Peyer's patch (tissue), 4 donors: ENCODE data around the gene RPL3. TPM values are rescaled to one million over a fixed set of nuclear protein-coding genes. Genes with fewer than 3 reads are reported as not detected.
"Not testable (repeated sequence)": the region's sequence is repeated elsewhere in the genome, so short reads cannot be mapped to it uniquely, and the experiment has no call there.

ENCODE experiments used
- DNase-seq, 3 donors: peaks; one replicate each; pipeline ENCODE4 v3.0.0-alpha.2; 2017 to 2019
- H3K27ac ChIP-seq, 4 donors: fragments of 200-600 bp; sonication (generic); one replicate each; pipeline ENCODE4 v1.5.1; 2016 to 2019
- H3K27me3 ChIP-seq, 2 donors: fragments of 200-600 bp; sonication (generic); one replicate each; pipeline ENCODE4 v1.5.1; 2019
- H3K36me3 ChIP-seq, 3 donors: fragments of 200-600 bp; sonication (generic); one replicate each; pipeline ENCODE4 v1.5.1; 2016 to 2019
- H3K4me1 ChIP-seq, 4 donors: fragments of 200-600 bp; sonication (generic); one replicate each; pipeline ENCODE4 v1.5.1; 2016 to 2019
- H3K4me3 ChIP-seq, 4 donors: fragments of 200-600 bp; sonication (generic); 1 replicate in 3 of 4; 2 replicates in 1 of 4; pipeline ENCODE4 v1.5.1; 2016 to 2019; ENCODE audit warnings: mild to moderate bottlenecking in 1 of 4
- H3K9me3 ChIP-seq, 4 donors: fragments of 200-600 bp; sonication (generic); one replicate each; pipeline ENCODE4 v1.5.1; 2016 to 2019; ENCODE audit warnings: mild to moderate bottlenecking in 1 of 4
- CTCF ChIP-seq, 6 experiments: fragments of 450-650 bp in 4 of 6; fragments of 200-600 bp in 2 of 6; sonication (generic) in 1 of 6; IDR thresholded peaks; one replicate each; pipeline ENCODE4 v1.5.1; 2017 to 2019; ENCODE audit warnings: antibody characterized with exemption in 6 of 6, mild to moderate bottlenecking in 3 of 6, moderate library complexity in 1 of 6
- POLR2A ChIP-seq, 2 donors: fragments of 450-650 bp; IDR thresholded peaks; one replicate each; pipeline ENCODE4 v1.5.1; 2017; ENCODE audit warnings: antibody characterized with exemption in 2 of 2, mild to moderate bottlenecking in 2 of 2, moderate library complexity in 2 of 2
- total RNA-seq, 4 donors: library from RNA; depleted of rRNA; stranded (reverse); fragments of >200 nt; gene quantifications; one replicate each; pipeline ENCODE4 v1.1.0, GENCODE V29; 2016

Gene RPL3
- total RNA-seq, 4 donors from 2014 or later, result 736 to 1,914 (median 1,266) TPM

- DNase-seq, result no peak
- no peaks in the 10 kb centered on the region for H3K36me3 ChIP-seq
- no peaks in the 10 kb centered on the region for H3K27me3 ChIP-seq
- H3K4me1 ChIP-seq, result no peaks in the 10 kb centered on the region
- H3K27ac ChIP-seq, result no peak overlapping the region
- H3K4me3 ChIP-seq, result no peak overlapping the region
- no peaks in the 10 kb centered on the region for H3K9me3 ChIP-seq
- TF ChIP-seq POLR2A (IDR thresholded peaks at IDR 0.05), result no peak
- no peak for TF ChIP-seq CTCF (IDR thresholded peaks at IDR 0.05)
These were observed 41.4 kb upstream of the RPL3 start for GRCh38 chr22:39360674-39361413.

- H3K36me3 ChIP-seq, result no peaks in the 10 kb centered on the region
- no peak for DNase-seq
- H3K4me1 ChIP-seq, result no peaks in the 10 kb centered on the region
- H3K27me3 ChIP-seq, result no peaks in the 10 kb centered on the region
- no peak overlapping the region for H3K27ac ChIP-seq
- no peaks in the 10 kb centered on the region for H3K9me3 ChIP-seq
- H3K4me3 ChIP-seq, result no peak overlapping the region
- TF ChIP-seq POLR2A (IDR thresholded peaks at IDR 0.05), result no peak
- no peak for TF ChIP-seq CTCF (IDR thresholded peaks at IDR 0.05)
These were observed 40.8 kb upstream of the RPL3 start for GRCh38 chr22:39360242-39360641.

GRCh38 chr22:39359659-39360195, 40.3 kb upstream of the RPL3 start:
- H3K27ac ChIP-seq, result no peak overlapping the region
- no peaks in the 10 kb centered on the region for H3K4me1 ChIP-seq
- TF ChIP-seq CTCF (IDR thresholded peaks at IDR 0.05) (no peak), POLR2A (IDR thresholded peaks at IDR 0.05) (no peak)
- no peaks in the 10 kb centered on the region for H3K27me3 ChIP-seq
- no peaks in the 10 kb centered on the region for H3K36me3 ChIP-seq
- H3K9me3 ChIP-seq, result no peaks in the 10 kb centered on the region
- no peak for DNase-seq
- H3K4me3 ChIP-seq, result no peak overlapping the region

GRCh38 chr22:39358197-39358596, 38.8 kb upstream of the RPL3 start:
- H3K4me1 ChIP-seq, H3K4me3 ChIP-seq, DNase-seq, H3K9me3 ChIP-seq, H3K27ac ChIP-seq, H3K27me3 ChIP-seq, H3K36me3 ChIP-seq: not testable (repeated sequence)

- H3K27me3 ChIP-seq, H3K9me3 ChIP-seq, H3K4me3 ChIP-seq, H3K36me3 ChIP-seq, DNase-seq, H3K4me1 ChIP-seq, H3K27ac ChIP-seq: not testable (repeated sequence)
These were observed 38.0 kb upstream of the RPL3 start for GRCh38 chr22:39357110-39358108.

- no peak overlapping the region for H3K27ac ChIP-seq
- no peaks in the 10 kb centered on the region for H3K36me3 ChIP-seq
- no peaks in the 10 kb centered on the region for H3K27me3 ChIP-seq
- no peaks in the 10 kb centered on the region for H3K9me3 ChIP-seq
- no peak for TF ChIP-seq POLR2A (IDR thresholded peaks at IDR 0.05)
- TF ChIP-seq CTCF (IDR thresholded peaks at IDR 0.05), result no peak
- DNase-seq, result no peak
- H3K4me3 ChIP-seq, result no peak overlapping the region
- peaks cover 0 to 1% (median 0%) of the 10 kb centered on the region in 4 donors for H3K4me1 ChIP-seq
These were observed 37.0 kb upstream of the RPL3 start for GRCh38 chr22:39356464-39356863.

GRCh38 chr22:39355805-39356204, 36.4 kb upstream of the RPL3 start:
- not testable (repeated sequence) for H3K4me1 ChIP-seq, H3K27ac ChIP-seq, H3K27me3 ChIP-seq, H3K36me3 ChIP-seq, H3K9me3 ChIP-seq, H3K4me3 ChIP-seq, DNase-seq
